HepG2 (cell line): ENCODE results near the gene TBC1D16. TPM values are rescaled to one million over a fixed set of nuclear protein-coding genes. Genes with fewer than 3 reads are reported as not detected.

ENCODE experiments used
- ARNT2 ChIP-seq: sonication (generic); formaldehyde crosslinking; IDR thresholded peaks from 2 replicates; pipeline ENCODE4 v1.8.0; 2022; ENCODE audit warnings: mild to moderate bottlenecking, low read depth, missing genetic modification reagents, moderate library complexity
- ATF7-NPFF ChIP-seq: sonication (generic); formaldehyde crosslinking; IDR thresholded peaks from 2 replicates; pipeline ENCODE4 v1.8.1; 2023; ENCODE audit warnings: mild to moderate bottlenecking, low read depth, missing genetic modification reagents, moderate library complexity
- DPF2 ChIP-seq: sonication (generic); formaldehyde crosslinking; IDR thresholded peaks from 2 replicates; pipeline ENCODE4 v1.4.0; 2020; ENCODE audit warnings: mild to moderate bottlenecking, low read depth, missing genetic modification reagents, borderline replicate concordance
- FOXM1 ChIP-seq: sonication (generic); formaldehyde crosslinking; IDR thresholded peaks from 2 replicates; pipeline ENCODE4 v1.5.0; 2020; ENCODE audit warnings: missing genetic modification reagents
- MTA3 ChIP-seq: sonication (generic); formaldehyde crosslinking; IDR thresholded peaks from 2 replicates; pipeline ENCODE4 v1.4.0; 2020; ENCODE audit warnings: missing genetic modification reagents
- PCBP1 ChIP-seq: fragments of 200-400 bp; formaldehyde crosslinking; IDR thresholded peaks from 2 replicates; pipeline ENCODE4 v1.6.1; 2017; ENCODE audit warnings: mild to moderate bottlenecking, low read depth, low read length, borderline replicate concordance
- POLR2G ChIP-seq: fragments of 200-400 bp; formaldehyde crosslinking; IDR thresholded peaks from 2 replicates; pipeline ENCODE4 v1.6.1; 2018; ENCODE audit warnings: mild to moderate bottlenecking, low read depth, low read length, moderate library complexity
- ZBTB7A ChIP-seq: sonication (generic); formaldehyde crosslinking; IDR thresholded peaks from 2 replicates; pipeline ENCODE4 v1.8.0; 2022; ENCODE audit warnings: mild to moderate bottlenecking, missing genetic modification reagents
- ZNF317 ChIP-seq: sonication (generic); formaldehyde crosslinking; IDR thresholded peaks from 2 replicates; pipeline ENCODE4 v1.5.0; 2020; ENCODE audit warnings: mild to moderate bottlenecking, missing genetic modification reagents
- ZNF431 ChIP-seq: sonication (generic); formaldehyde crosslinking; IDR thresholded peaks from 2 replicates; pipeline ENCODE4 v1.9.0; 2022; ENCODE audit warnings: missing genetic modification reagents, low read depth, mild to moderate bottlenecking, borderline replicate concordance
- ZNF569 ChIP-seq: sonication (generic); formaldehyde crosslinking; IDR thresholded peaks from 2 replicates; pipeline ENCODE4 v1.5.0; 2020; ENCODE audit warnings: mild to moderate bottlenecking, missing genetic modification reagents, moderate library complexity, borderline replicate concordance
- ZNF607 ChIP-seq: sonication (generic); formaldehyde crosslinking; IDR thresholded peaks from 2 replicates; pipeline ENCODE4 v1.5.1; 2020; ENCODE audit warnings: missing genetic modification reagents, mild to moderate bottlenecking, borderline replicate concordance
- ZNF629 ChIP-seq: sonication (generic); formaldehyde crosslinking; conservative IDR thresholded peaks from 2 replicates; pipeline ENCODE4 v1.5.0; 2020; ENCODE audit warnings: missing genetic modification reagents
- ZNF713 ChIP-seq: sonication (generic); formaldehyde crosslinking; IDR thresholded peaks from 2 replicates; pipeline ENCODE4 v1.4.0; 2020; ENCODE audit warnings: mild to moderate bottlenecking, missing genetic modification reagents
- ZSCAN9 ChIP-seq: IDR thresholded peaks from 2 replicates; pipeline ENCODE4 v1.6.1; 2016; ENCODE audit warnings: borderline replicate concordance
- polyA plus RNA-seq, 8 experiments: library from polyadenylated mRNA; depleted of rRNA in 3 of 8; stranded (reverse) in 7 of 8; unstranded in 1 of 8; fragments of >200 nt; fragmentation: Illumina TruSeq in 4 of 8; extraction: Trizol in 4 of 8; gene quantifications; 2 replicates each; pipeline versions ENCODE4 v1.2.1 to v1.2.3, GENCODE V29; 2011 to 2016; ENCODE audit warnings: low read depth in 4 of 8, missing spikeins in 1 of 8, mixed read lengths in 1 of 8; ENCODE audit not compliant: insufficient read depth in 1 of 8
- total RNA-seq, 5 experiments: library from RNA; depleted of rRNA; stranded (reverse); fragments of >200 nt; fragmentation: Illumina TruSeq; extraction: Trizol; gene quantifications; 2 replicates each; pipeline ENCODE4 v1.2.3, GENCODE V29; 2016; ENCODE audit warnings: low read depth in 1 of 5
- TF ChIP-seq, protein P1 (sequence below): sonication (generic); formaldehyde crosslinking; IDR thresholded peaks from one replicate; pipeline ENCODE4 v1.5.1; 2020; ENCODE audit warnings: mild to moderate bottlenecking, missing genetic modification reagents; ENCODE audit errors: not compliant biosample characterization
- TF ChIP-seq, protein P2 (sequence below): sonication (generic); formaldehyde crosslinking; IDR thresholded peaks from 2 replicates; pipeline ENCODE4 v1.4.0; 2020; ENCODE audit warnings: missing genetic modification reagents
- TF ChIP-seq, protein P3 (sequence below): sonication (generic); formaldehyde crosslinking; IDR thresholded peaks from 2 replicates; pipeline ENCODE4 v1.5.1; 2020; ENCODE audit warnings: missing genetic modification reagents, mild to moderate bottlenecking, borderline replicate concordance

TBC1D16 gene
- total and polyA plus RNA-seq, 2 of the 13 experiments (the other 11 are each of a cell fraction or from before 2014, with no cell fraction given): 14.9 to 24.9 TPM

DNA sequence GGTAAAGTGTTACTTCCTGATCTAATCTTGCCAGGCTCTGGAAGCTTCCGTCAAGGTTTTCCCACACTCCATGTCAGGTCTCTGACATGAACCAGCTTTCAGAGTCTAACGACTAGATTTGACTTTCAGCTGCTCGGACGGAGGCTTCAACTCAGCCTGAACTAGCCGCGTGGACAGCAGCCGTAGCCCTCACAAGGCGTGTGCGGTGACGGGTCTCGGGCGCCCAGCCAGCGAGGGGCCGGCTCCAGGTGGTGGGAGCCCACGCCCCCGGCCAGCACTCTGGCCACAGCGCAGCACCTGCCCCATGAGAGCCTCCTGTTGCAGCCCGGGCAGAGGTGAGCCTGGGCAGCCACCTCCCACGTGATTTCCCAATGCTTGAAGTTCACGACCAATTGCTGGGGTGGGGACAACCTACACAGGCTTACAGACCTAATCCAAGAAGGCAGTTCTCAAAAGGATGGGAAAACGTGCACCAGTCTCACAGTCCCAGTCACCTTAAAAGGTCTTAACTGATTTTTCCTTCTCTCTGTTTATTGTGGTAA, 45.5 kb downstream of the TBC1D16 start (continued):
- TF ChIP-seq, protein P1, sequence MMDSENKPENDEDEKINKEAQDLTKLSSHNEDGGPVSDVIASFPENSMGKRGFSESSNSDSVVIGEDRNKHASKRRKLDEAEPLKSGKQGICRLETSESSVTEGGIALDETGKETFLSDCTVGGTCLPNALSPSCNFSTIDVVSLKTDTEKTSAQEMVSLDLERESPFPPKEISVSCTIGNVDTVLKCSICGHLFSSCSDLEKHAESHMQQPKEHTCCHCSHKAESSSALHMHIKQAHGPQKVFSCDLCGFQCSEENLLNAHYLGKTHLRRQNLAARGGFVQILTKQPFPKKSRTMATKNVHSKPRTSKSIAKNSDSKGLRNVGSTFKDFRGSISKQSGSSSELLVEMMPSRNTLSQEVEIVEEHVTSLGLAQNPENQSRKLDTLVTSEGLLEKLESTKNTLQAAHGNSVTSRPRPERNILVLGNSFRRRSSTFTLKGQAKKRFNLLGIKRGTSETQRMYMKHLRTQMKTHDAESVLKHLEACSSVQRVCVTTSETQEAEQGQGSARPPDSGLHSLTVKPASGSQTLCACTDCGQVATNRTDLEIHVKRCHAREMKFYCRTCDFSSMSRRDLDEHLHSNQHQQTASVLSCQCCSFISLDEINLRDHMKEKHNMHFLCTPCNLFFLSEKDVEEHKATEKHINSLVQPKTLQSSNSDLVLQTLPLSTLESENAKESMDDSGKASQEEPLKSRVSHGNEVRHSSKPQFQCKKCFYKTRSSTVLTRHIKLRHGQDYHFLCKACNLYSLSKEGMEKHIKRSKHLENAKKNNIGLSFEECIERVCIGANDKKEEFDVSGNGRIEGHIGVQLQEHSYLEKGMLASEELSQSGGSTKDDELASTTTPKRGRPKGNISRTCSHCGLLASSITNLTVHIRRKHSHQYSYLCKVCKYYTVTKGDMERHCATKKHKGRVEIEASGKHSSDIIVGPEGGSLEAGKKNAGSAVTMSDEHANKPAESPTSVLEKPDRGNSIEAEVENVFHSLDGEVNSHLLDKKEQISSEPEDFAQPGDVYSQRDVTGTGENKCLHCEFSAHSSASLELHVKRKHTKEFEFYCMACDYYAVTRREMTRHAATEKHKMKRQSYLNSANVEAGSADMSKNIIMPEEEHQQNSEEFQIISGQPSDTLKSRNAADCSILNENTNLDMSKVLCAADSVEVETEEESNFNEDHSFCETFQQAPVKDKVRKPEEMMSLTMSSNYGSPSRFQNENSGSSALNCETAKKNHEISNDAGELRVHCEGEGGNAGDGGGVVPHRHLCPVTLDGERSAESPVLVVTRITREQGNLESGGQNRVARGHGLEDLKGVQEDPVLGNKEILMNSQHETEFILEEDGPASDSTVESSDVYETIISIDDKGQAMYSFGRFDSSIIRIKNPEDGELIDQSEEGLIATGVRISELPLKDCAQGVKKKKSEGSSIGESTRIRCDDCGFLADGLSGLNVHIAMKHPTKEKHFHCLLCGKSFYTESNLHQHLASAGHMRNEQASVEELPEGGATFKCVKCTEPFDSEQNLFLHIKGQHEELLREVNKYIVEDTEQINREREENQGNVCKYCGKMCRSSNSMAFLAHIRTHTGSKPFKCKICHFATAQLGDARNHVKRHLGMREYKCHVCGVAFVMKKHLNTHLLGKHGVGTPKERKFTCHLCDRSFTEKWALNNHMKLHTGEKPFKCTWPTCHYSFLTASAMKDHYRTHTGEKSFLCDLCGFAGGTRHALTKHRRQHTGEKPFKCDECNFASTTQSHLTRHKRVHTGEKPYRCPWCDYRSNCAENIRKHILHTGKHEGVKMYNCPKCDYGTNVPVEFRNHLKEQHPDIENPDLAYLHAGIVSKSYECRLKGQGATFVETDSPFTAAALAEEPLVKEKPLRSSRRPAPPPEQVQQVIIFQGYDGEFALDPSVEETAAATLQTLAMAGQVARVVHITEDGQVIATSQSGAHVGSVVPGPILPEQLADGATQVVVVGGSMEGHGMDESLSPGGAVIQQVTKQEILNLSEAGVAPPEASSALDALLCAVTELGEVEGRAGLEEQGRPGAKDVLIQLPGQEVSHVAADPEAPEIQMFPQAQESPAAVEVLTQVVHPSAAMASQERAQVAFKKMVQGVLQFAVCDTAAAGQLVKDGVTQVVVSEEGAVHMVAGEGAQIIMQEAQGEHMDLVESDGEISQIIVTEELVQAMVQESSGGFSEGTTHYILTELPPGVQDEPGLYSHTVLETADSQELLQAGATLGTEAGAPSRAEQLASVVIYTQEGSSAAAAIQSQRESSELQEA (CRISPR knock-in tag): peak; percentile 3
- peak; percentile 18; the same call in 1 of the 2 replicates for TF ChIP-seq ZNF629 (CRISPR knock-in tag)
- peak; percentile 62; the same call in 1 of the 2 replicates for TF ChIP-seq ZSCAN9 (CRISPR knock-in tag)
- TF ChIP-seq DPF2: peak; percentile 58; the same call in 1 of the 2 replicates
- TF ChIP-seq ZNF317 (CRISPR knock-in tag): no peak; the same call in 1 of the 2 replicates
- TF ChIP-seq, protein P2, sequence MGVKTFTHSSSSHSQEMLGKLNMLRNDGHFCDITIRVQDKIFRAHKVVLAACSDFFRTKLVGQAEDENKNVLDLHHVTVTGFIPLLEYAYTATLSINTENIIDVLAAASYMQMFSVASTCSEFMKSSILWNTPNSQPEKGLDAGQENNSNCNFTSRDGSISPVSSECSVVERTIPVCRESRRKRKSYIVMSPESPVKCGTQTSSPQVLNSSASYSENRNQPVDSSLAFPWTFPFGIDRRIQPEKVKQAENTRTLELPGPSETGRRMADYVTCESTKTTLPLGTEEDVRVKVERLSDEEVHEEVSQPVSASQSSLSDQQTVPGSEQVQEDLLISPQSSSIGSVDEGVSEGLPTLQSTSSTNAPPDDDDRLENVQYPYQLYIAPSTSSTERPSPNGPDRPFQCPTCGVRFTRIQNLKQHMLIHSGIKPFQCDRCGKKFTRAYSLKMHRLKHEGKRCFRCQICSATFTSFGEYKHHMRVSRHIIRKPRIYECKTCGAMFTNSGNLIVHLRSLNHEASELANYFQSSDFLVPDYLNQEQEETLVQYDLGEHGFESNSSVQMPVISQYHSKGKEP (CRISPR knock-in tag): no peak
- TF ChIP-seq FOXM1: no peak
- peak; percentile 71; the same call in 1 of the 2 replicates for TF ChIP-seq ARNT2
- TF ChIP-seq ZNF607: peak; percentile 62; the same call in 1 of the 2 replicates
- TF ChIP-seq, protein P3, sequence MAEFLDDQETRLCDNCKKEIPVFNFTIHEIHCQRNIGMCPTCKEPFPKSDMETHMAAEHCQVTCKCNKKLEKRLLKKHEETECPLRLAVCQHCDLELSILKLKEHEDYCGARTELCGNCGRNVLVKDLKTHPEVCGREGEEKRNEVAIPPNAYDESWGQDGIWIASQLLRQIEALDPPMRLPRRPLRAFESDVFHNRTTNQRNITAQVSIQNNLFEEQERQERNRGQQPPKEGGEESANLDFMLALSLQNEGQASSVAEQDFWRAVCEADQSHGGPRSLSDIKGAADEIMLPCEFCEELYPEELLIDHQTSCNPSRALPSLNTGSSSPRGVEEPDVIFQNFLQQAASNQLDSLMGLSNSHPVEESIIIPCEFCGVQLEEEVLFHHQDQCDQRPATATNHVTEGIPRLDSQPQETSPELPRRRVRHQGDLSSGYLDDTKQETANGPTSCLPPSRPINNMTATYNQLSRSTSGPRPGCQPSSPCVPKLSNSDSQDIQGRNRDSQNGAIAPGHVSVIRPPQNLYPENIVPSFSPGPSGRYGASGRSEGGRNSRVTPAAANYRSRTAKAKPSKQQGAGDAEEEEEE: 0 out of 2 replicates have a peak, but pooled peaks have one; percentile 66
- TF ChIP-seq ZNF713 (CRISPR knock-in tag): no peak
- no peak for TF ChIP-seq ZNF431
- TF ChIP-seq PCBP1: no peak
- TF ChIP-seq ATF7-NPFF (CRISPR knock-in tag): no peak
- TF ChIP-seq ZNF569: no peak
- no peak for TF ChIP-seq MTA3 (CRISPR knock-in tag)
- peak; percentile 92 for TF ChIP-seq ZBTB7A
- peak; percentile 63 for TF ChIP-seq POLR2G
